ENCODE data around the gene ZNF138.
"Not testable (repeated sequence)": the region's sequence is repeated elsewhere in the genome, so short reads cannot be mapped to it uniquely, and the experiment has no call there.

The ZNF138 gene

DNA sequence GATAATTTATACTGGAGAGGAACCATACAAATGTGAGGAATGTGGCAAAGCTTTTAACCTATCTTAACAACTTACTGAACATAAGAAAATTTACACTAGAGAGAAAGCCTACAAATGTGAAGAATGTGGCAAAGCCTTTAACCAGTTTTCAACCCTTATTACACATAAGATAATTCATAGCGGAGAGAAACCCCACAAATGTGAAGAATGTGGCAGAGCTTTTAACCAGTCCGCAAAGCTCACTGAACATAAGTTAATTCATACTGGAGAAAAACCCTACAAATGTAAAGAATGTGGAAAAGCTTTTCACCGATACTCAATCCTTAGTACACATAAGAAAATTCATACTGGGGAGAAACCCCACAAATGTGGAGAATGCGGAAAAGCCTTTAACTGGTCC is 37.9 kb downstream of the ZNF138 start:
- Histone ChIP-seq H3K27ac (ENCODE audit: low read depth, low read length) (no peak overlapping the region), H4K20me1 (ENCODE audit: control insufficient read depth, insufficient read depth, low read depth, low read length) (no peaks in the 10 kb centered on the region), H3K9me2 (replicated peaks; ENCODE audit: control insufficient read depth, low read length) (no peaks in the 10 kb centered on the region), H3K9me3 (ENCODE audit: control insufficient read depth, insufficient read depth, low read length) (no peaks in the 10 kb centered on the region), H3K4me2 (ENCODE audit: low read length) (no peak overlapping the region), H3F3A (ENCODE audit: control insufficient read depth, insufficient read depth) (no peaks in the 10 kb centered on the region; the same call in 1 of the 2 replicates), H3K4me3 (ENCODE audit: low read length) (no peak overlapping the region), H3K4me1 (ENCODE audit: control insufficient read depth, low read length) (no peaks in the 10 kb centered on the region), H3K36me3 (ENCODE audit: control insufficient read depth, low read length) (peaks cover 23% of the 10 kb centered on the region), H3K27me3 (ENCODE audit: control insufficient read depth, low read length) (no peaks in the 10 kb centered on the region), H3K79me2 (ENCODE audit: control insufficient read depth, low read length) (no peaks in the 10 kb centered on the region)
- TF ChIP-seq, protein P1, sequence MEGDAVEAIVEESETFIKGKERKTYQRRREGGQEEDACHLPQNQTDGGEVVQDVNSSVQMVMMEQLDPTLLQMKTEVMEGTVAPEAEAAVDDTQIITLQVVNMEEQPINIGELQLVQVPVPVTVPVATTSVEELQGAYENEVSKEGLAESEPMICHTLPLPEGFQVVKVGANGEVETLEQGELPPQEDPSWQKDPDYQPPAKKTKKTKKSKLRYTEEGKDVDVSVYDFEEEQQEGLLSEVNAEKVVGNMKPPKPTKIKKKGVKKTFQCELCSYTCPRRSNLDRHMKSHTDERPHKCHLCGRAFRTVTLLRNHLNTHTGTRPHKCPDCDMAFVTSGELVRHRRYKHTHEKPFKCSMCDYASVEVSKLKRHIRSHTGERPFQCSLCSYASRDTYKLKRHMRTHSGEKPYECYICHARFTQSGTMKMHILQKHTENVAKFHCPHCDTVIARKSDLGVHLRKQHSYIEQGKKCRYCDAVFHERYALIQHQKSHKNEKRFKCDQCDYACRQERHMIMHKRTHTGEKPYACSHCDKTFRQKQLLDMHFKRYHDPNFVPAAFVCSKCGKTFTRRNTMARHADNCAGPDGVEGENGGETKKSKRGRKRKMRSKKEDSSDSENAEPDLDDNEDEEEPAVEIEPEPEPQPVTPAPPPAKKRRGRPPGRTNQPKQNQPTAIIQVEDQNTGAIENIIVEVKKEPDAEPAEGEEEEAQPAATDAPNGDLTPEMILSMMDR (IDR thresholded peaks at IDR 0.05; ENCODE audit: low read depth, low read length, poor library complexity, severe bottlenecking), result no peak
- TF ChIP-seq EZH2phosphoT487 (IDR thresholded peaks at IDR 0.05; ENCODE audit: borderline replicate concordance, low read length), result no peak

DNA sequence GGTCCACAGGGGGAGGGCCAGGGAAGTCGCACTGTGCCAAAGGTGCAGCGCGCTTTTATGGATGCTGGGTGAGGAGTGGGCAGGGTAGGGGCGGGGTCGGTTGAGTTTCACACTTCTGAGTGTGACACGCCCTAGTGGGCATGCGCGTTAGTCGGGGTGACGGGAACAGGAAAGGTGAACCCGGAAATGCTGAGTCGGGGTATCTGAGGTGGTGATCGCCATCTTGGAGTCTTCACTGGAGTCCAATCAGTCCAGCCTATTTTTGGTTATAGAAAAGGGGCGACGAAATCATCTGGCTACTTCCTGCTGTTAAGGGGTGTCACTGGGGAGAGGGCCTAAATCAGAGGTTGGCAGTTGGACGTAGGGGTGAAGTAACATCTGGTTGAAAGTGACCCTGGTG is 40.8 kb downstream of the ZNF138 start:
- no peaks in the 10 kb centered on the region for H3K79me2 ChIP-seq (ENCODE audit: control insufficient read depth, low read length)
- H3K9me2 ChIP-seq (replicated peaks; ENCODE audit: control insufficient read depth, low read length), result no peaks in the 10 kb centered on the region
- H3K4me3 ChIP-seq (ENCODE audit: low read length), result no peak overlapping the region
- TF ChIP-seq, protein P1 (IDR thresholded peaks at IDR 0.05; ENCODE audit: low read depth, low read length, poor library complexity, severe bottlenecking), result no peak
- TF ChIP-seq EZH2phosphoT487 (IDR thresholded peaks at IDR 0.05; ENCODE audit: borderline replicate concordance, low read length), result no peak
- no peaks in the 10 kb centered on the region for H3K4me1 ChIP-seq (ENCODE audit: control insufficient read depth, low read length)
- peaks cover 17% of the 10 kb centered on the region for H3K36me3 ChIP-seq (ENCODE audit: control insufficient read depth, low read length)
- H3K4me2 ChIP-seq (ENCODE audit: low read length), result no peak overlapping the region
- H3K9me3 ChIP-seq (ENCODE audit: control insufficient read depth, insufficient read depth, low read length), result peaks cover 9% of the 10 kb centered on the region; the same call in 1 of the 2 replicates
- no peak overlapping the region for H3K27ac ChIP-seq (ENCODE audit: low read depth, low read length)
- no peaks in the 10 kb centered on the region for H3K27me3 ChIP-seq (ENCODE audit: control insufficient read depth, low read length)
- no peaks in the 10 kb centered on the region for H4K20me1 ChIP-seq (ENCODE audit: control insufficient read depth, insufficient read depth, low read depth, low read length)
- no peaks in the 10 kb centered on the region; the same call in 1 of the 2 replicates for H3F3A ChIP-seq (ENCODE audit: control insufficient read depth, insufficient read depth)

DNA sequence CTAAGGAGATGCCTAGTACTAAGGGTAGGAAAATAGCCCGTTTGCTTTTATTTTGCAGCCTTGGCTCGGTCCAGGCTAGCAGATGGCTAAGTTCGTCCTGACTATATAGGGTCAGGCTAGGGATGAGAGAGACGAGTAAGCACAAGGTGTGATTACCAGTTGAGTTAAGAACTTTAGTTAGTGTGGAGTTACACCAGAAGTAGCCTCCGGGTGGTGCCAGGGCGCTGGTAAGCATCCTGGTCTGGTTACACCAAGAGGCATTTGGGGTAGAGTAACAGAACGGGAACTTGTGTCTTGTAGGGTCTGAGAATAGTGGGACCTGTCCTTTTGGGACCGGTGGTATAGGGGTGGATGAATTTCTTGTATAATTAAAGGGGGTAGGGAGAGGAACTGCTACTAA is 41.6 kb downstream of the ZNF138 start:
- H3K4me2 ChIP-seq (ENCODE audit: low read length); H3K4me3 ChIP-seq (ENCODE audit: low read length); H3K9me3 ChIP-seq (ENCODE audit: control insufficient read depth, insufficient read depth, low read length); H3K9me2 ChIP-seq (replicated peaks; ENCODE audit: control insufficient read depth, low read length); H3K27me3 ChIP-seq (ENCODE audit: control insufficient read depth, low read length); H3F3A ChIP-seq (ENCODE audit: control insufficient read depth, insufficient read depth); H3K27ac ChIP-seq (ENCODE audit: low read depth, low read length); H3K4me1 ChIP-seq (ENCODE audit: control insufficient read depth, low read length); H3K79me2 ChIP-seq (ENCODE audit: control insufficient read depth, low read length); H4K20me1 ChIP-seq (ENCODE audit: control insufficient read depth, insufficient read depth, low read depth, low read length): not testable (repeated sequence)
- peaks cover 13% of the 10 kb centered on the region for H3K36me3 ChIP-seq (ENCODE audit: control insufficient read depth, low read length)

DNA sequence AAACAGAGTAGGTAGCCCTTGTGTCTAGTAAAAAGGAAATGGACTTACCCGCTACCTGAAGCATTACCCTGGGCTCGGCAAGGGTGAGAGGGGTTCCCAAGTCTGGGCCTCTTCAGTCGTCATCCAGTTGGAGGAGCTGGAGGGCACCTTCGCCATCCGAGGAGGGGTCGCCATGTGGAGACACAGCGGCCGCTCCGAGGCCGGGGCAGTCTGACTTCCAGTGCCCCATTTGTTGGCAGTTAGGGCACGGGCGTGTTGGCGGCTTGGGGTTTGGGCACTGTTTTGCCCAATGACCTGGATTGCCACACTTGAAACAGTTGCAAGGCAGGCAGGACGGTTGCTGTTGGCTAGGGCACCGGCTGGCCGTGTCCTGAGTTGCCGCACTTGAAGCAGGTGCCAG is 43.8 kb downstream of the ZNF138 start:
- H3K79me2 ChIP-seq (ENCODE audit: control insufficient read depth, low read length); H3F3A ChIP-seq (ENCODE audit: control insufficient read depth, insufficient read depth); H3K36me3 ChIP-seq (ENCODE audit: control insufficient read depth, low read length); H3K9me3 ChIP-seq (ENCODE audit: control insufficient read depth, insufficient read depth, low read length); H3K4me1 ChIP-seq (ENCODE audit: control insufficient read depth, low read length); H3K27me3 ChIP-seq (ENCODE audit: control insufficient read depth, low read length); H3K4me2 ChIP-seq (ENCODE audit: low read length); H3K4me3 ChIP-seq (ENCODE audit: low read length); H4K20me1 ChIP-seq (ENCODE audit: control insufficient read depth, insufficient read depth, low read depth, low read length); H3K9me2 ChIP-seq (replicated peaks; ENCODE audit: control insufficient read depth, low read length); H3K27ac ChIP-seq (ENCODE audit: low read depth, low read length): not testable (repeated sequence)

Measured in DOHH2 (cell line).